Fibroblast of the aortic adventitia (primary cell): ENCODE results near the gene SVOPL. TPM values are rescaled to one million over a fixed set of nuclear protein-coding genes. Genes with fewer than 3 reads are reported as not detected.

Experiments used
- DNase-seq: peaks from one replicate; pipeline ENCODE4 v3.0.0-alpha.2; 2010; ENCODE audit warnings: low read depth
- H3K4me3 ChIP-seq: 2 replicates; pipeline ENCODE4 v1.5.1; 2011; ENCODE audit warnings: low read depth, mild to moderate bottlenecking, control low read depth, low read length, moderate library complexity
- CTCF ChIP-seq: IDR thresholded peaks from 2 replicates; pipeline ENCODE4 v1.5.1; 2011; ENCODE audit warnings: mild to moderate bottlenecking, low read length, control low read depth, inconsistent platforms; ENCODE audit not compliant: insufficient read depth
- total RNA-seq: library from RNA; depleted of rRNA; stranded (reverse); fragments of >200 nt; gene quantifications from 2 replicates; pipeline ENCODE4 v1.2.3, GENCODE V29; 2012; ENCODE audit warnings: low replicate concordance

The SVOPL gene
- total RNA-seq, 1 donor, result not detected

- H3K4me3 ChIP-seq, result no peak overlapping the region
- DNase-seq, result no peak
These were observed 33.5 kb downstream of the SVOPL start for GRCh38 chr7:138667535-138668228.

GRCh38 chr7:138666385-138666784 lies 34.8 kb downstream of the SVOPL start:
- DNase-seq, result no peak
- H3K4me3 ChIP-seq, result no peak overlapping the region
- no peak for TF ChIP-seq CTCF

More at GRCh38 chr7:138667535-138668228, 33.5 kb downstream of the SVOPL start:
- no peak for TF ChIP-seq CTCF

GRCh38 chr7:138665669-138666140 lies 35.5 kb downstream of the SVOPL start:
- no peak for TF ChIP-seq CTCF
- no peak overlapping the region for H3K4me3 ChIP-seq
- no peak for DNase-seq

GRCh38 chr7:138665249-138665648 lies 35.9 kb downstream of the SVOPL start:
- DNase-seq, result no peak
- TF ChIP-seq CTCF, result no peak
- no peak overlapping the region for H3K4me3 ChIP-seq

- no peak for TF ChIP-seq CTCF
These were observed 37.1 kb downstream of the SVOPL start for GRCh38 chr7:138663725-138664710.

GRCh38 chr7:138662991-138663320 lies 38.2 kb downstream of the SVOPL start:
- TF ChIP-seq CTCF, result no peak
- H3K4me3 ChIP-seq, result no peak overlapping the region
- no peak for DNase-seq

More at GRCh38 chr7:138663725-138664710, 37.1 kb downstream of the SVOPL start:
- DNase-seq, result no peak
- H3K4me3 ChIP-seq, result peak overlapping the region; percentile 39
